RWPE1 (cell line): ENCODE measurements around the gene SPTBN1.
A peak's percentile ranks its signal among the peaks of the same experiment; 100 is the strongest.

Experiments used
- CTCF ChIA-PET: fragments of 350-600 bp; sonication (Branson Sonifier 250); formaldehyde crosslinking; extraction: SDS; loops from one replicate; lab custom pipeline; 2021; lab: Yijun Ruan, JAX
- POLR2A ChIA-PET: fragments of 400-600 bp; formaldehyde crosslinking; extraction: SDS; loops from one replicate; lab custom pipeline; 2020; ENCODE audit warnings: antibody characterized with exemption; ENCODE audit not compliant: low non-redundant PET; lab: Yijun Ruan, JAX
- DNase-seq: peaks from one replicate; pipeline ENCODE4 v3.0.0; 2012; ENCODE audit warnings: low spot score
- H3K27ac ChIP-seq: fragments of 450-650 bp; 2 replicates; pipeline ENCODE4 v1.5.1; 2017
- CTCF ChIP-seq: fragments of 450-650 bp; conservative IDR thresholded peaks from 2 replicates; pipeline ENCODE4 v1.5.1; 2017; ENCODE audit warnings: low read depth, mild to moderate bottlenecking

Gene SPTBN1

GRCh38 chr2:54658564-54659071 lies 202.5 kb downstream of the SPTBN1 start:
- H3K27ac ChIP-seq = peak overlapping the region; percentile 26; the same call in 1 of the 2 replicates
- TF ChIP-seq CTCF = no peak
- ChIA-PET CTCF (interaction anchor here (0.7 to 3.1 kb wide), 3 partner anchors 46 to 707 kb away, joined by 3 to 10 read pairs (median 4); no protein-coding TSS in a partner anchor), POLR2A (no interaction called here)
- no peak for DNase-seq

GRCh38 chr2:54659527-54659926 lies 203.4 kb downstream of the SPTBN1 start:
- DNase-seq = no peak
- CTCF ChIA-PET = interaction anchor here (0.6 kb wide), 1 partner anchor 15 kb away, joined by 3 read pairs; no protein-coding TSS in a partner anchor
- POLR2A ChIA-PET = no interaction called here
- H3K27ac ChIP-seq = no peak overlapping the region
- no peak for TF ChIP-seq CTCF

- ChIA-PET CTCF (interaction anchor here (1.4 kb wide), 1 partner anchor 44 kb away, joined by 5 read pairs; no protein-coding TSS in a partner anchor), POLR2A (no interaction called here)
These were observed 204.6 kb downstream of the SPTBN1 start for GRCh38 chr2:54660752-54661151.

DNA sequence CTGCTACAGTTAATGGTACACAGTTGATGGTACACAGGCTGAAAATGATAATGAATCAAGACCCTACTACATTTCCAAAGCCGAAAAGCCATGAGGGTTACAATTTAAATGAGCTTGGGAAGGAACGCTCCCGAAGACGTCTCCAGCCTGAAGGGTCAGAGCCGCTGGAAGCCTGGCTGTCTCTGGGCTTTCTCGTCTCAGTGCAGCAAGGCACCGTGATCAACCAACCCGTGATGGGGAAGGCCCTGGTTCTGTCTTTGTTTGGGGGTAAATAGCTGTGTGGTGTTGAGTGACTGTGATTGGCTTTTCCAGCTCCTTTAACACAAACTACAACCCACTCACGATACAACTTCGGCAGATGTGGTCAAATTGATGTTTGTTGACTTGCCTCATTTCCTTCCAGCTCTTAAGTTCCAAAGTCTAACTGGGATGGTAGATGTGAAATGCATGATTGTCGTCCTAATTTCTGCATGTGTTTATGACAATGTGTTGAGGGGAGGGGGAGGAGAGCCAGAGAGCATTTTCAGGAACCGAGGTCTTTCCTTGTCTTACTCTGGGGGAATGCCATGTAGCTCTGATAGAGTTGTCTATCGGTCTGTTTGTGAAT lies 207.4 kb downstream of the SPTBN1 start:
- DNase-seq = no peak
- no peak for TF ChIP-seq CTCF
- POLR2A ChIA-PET = no interaction called here
- H3K27ac ChIP-seq = no peak overlapping the region
- CTCF ChIA-PET = interaction anchor here (0.6 kb wide), 1 partner anchor 17 kb away, joined by 6 read pairs; no protein-coding TSS in a partner anchor

More at GRCh38 chr2:54660752-54661151, 204.6 kb downstream of the SPTBN1 start:
- no peak for TF ChIP-seq CTCF
- no peak overlapping the region for H3K27ac ChIP-seq
- DNase-seq = no peak

- ChIA-PET POLR2A (no interaction called here), CTCF (interaction anchor here (0.6 to 1.4 kb wide), 4 partner anchors 11 to 240 kb away, joined by 3 read pairs; no protein-coding TSS in a partner anchor)
- peak overlapping the region; percentile 67 for H3K27ac ChIP-seq
- TF ChIP-seq CTCF = no peak
- DNase-seq = no peak
These were observed 208.2 kb downstream of the SPTBN1 start for GRCh38 chr2:54664238-54664786.

GRCh38 chr2:54665436-54665856 lies 209.3 kb downstream of the SPTBN1 start:
- H3K27ac ChIP-seq = peak overlapping the region; percentile 90
- no peak; the same call in 1 of the 2 replicates for TF ChIP-seq CTCF
- POLR2A ChIA-PET = interaction anchor here (0.5 kb wide), 1 partner anchor 19 kb away, joined by 7 read pairs; no protein-coding TSS in a partner anchor
- CTCF ChIA-PET = interaction anchor here (0.6 to 1.4 kb wide), 4 partner anchors 11 to 15 kb away, joined by 3 to 4 read pairs (median 4); no protein-coding TSS in a partner anchor
- no peak for DNase-seq
